Measurements from ENCODE around the gene ECHS1.

The ECHS1 gene

GRCh38 chr10:133358162-133358924 lies 14.8 kb downstream of the ECHS1 start:
- Histone ChIP-seq H3K4me3 (ENCODE audit: severe bottlenecking) (no peak overlapping the region), H3K27me3 (ENCODE audit: insufficient read depth, poor library complexity, severe bottlenecking) (no peaks in the 10 kb centered on the region), H3K27ac (ENCODE audit: poor library complexity, severe bottlenecking) (no peak overlapping the region), H3K9me3 (ENCODE audit: severe bottlenecking) (no peaks in the 10 kb centered on the region), H3K36me3 (ENCODE audit: low read depth) (peaks cover 17% of the 10 kb centered on the region; the same call in 1 of the 2 replicates), H3K4me1 (ENCODE audit: insufficient read depth, poor library complexity, severe bottlenecking) (no peaks in the 10 kb centered on the region)
- TF ChIP-seq CTCF (IDR thresholded peaks at IDR 0.05; ENCODE audit: poor library complexity, severe bottlenecking): no peak
- ATAC-seq (ENCODE audit: low read depth): no peak
- DNase-seq (ENCODE audit: low spot score): no peak

GRCh38 chr10:133357285-133358161 lies 15.6 kb downstream of the ECHS1 start, which contains the start of gene FUOM:
Gene FUOM, minus strand, starts transcription at chr10:133358019. Its CDS starts 12 bp downstream, at chr10:133358007.
- Histone ChIP-seq H3K4me3 (ENCODE audit: severe bottlenecking) (peak within 1 kb of the TSS; percentile 68), H3K9me3 (ENCODE audit: severe bottlenecking) (no peaks in the 10 kb centered on the region), H3K27ac (ENCODE audit: poor library complexity, severe bottlenecking) (peak within 1 kb of the TSS; percentile 5), H3K27me3 (ENCODE audit: insufficient read depth, poor library complexity, severe bottlenecking) (no peaks in the 10 kb centered on the region), H3K4me1 (ENCODE audit: insufficient read depth, poor library complexity, severe bottlenecking) (no peaks in the 10 kb centered on the region), H3K36me3 (ENCODE audit: low read depth) (peaks cover 13% of the 10 kb centered on the region; the same call in 1 of the 2 replicates)
- peak; percentile 65 for ATAC-seq (ENCODE audit: low read depth)
- no peak for DNase-seq (ENCODE audit: low spot score)
- TF ChIP-seq CTCF (IDR thresholded peaks at IDR 0.05; ENCODE audit: poor library complexity, severe bottlenecking): no peak

GRCh38 chr10:133356549-133357284 lies 16.4 kb downstream of the ECHS1 start:
- DNase-seq (ENCODE audit: low spot score): no peak
- peak; percentile 24 for ATAC-seq (ENCODE audit: low read depth)
- peaks cover 8% of the 10 kb centered on the region; the same call in 1 of the 2 replicates for H3K36me3 ChIP-seq (ENCODE audit: low read depth)
- H3K4me3 ChIP-seq (ENCODE audit: severe bottlenecking): peak overlapping the region; percentile 68
- peak overlapping the region; percentile 5 for H3K27ac ChIP-seq (ENCODE audit: poor library complexity, severe bottlenecking)
- H3K27me3 ChIP-seq (ENCODE audit: insufficient read depth, poor library complexity, severe bottlenecking): no peaks in the 10 kb centered on the region
- H3K9me3 ChIP-seq (ENCODE audit: severe bottlenecking): no peaks in the 10 kb centered on the region
- no peak for TF ChIP-seq CTCF (IDR thresholded peaks at IDR 0.05; ENCODE audit: poor library complexity, severe bottlenecking)
- no peaks in the 10 kb centered on the region for H3K4me1 ChIP-seq (ENCODE audit: insufficient read depth, poor library complexity, severe bottlenecking)

GRCh38 chr10:133355991-133356390 lies 17.2 kb downstream of the ECHS1 start:
- no peak overlapping the region for H3K27ac ChIP-seq (ENCODE audit: poor library complexity, severe bottlenecking)
- H3K9me3 ChIP-seq (ENCODE audit: severe bottlenecking): no peaks in the 10 kb centered on the region
- no peak for DNase-seq (ENCODE audit: low spot score)
- H3K4me3 ChIP-seq (ENCODE audit: severe bottlenecking): no peak overlapping the region
- no peak for ATAC-seq (ENCODE audit: low read depth)
- H3K27me3 ChIP-seq (ENCODE audit: insufficient read depth, poor library complexity, severe bottlenecking): no peaks in the 10 kb centered on the region
- no peaks in the 10 kb centered on the region for H3K4me1 ChIP-seq (ENCODE audit: insufficient read depth, poor library complexity, severe bottlenecking)
- H3K36me3 ChIP-seq (ENCODE audit: low read depth): peaks cover 8% of the 10 kb centered on the region; the same call in 1 of the 2 replicates
- TF ChIP-seq CTCF (IDR thresholded peaks at IDR 0.05; ENCODE audit: poor library complexity, severe bottlenecking): no peak
